ENCODE results near the gene C16orf86.
A peak's percentile ranks its signal among the peaks of the same experiment; 100 is the strongest.

The C16orf86 gene

DNA sequence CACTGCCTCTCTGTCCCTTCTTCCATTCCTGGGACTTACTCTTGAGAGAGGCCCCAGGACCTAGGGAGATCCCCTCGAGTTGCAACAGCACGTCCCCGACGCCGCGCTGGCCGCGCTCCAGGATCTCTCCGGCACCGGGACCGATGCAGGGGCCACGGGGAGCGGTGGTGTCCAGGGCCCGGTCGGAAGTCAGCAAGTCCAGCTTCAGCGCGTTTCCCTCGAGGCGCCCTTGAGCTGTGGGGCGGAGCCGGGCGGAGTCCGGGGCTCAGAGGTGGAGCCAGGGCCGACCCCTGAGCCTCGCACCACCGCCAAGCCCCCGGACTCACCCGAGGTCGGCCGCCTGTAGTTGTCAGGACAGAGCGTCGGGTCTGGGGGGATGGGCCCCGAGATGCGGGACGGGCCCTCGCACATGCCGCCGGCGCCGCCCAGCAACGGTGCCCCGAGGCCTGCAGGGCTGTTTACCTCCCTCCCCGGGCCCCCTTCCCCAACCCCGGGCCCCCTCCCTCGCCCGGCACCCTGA, 522 bp upstream of the C16orf86 start:
- peak in 1 of 58 donors; percentile 13 for DNase-seq

DNA sequence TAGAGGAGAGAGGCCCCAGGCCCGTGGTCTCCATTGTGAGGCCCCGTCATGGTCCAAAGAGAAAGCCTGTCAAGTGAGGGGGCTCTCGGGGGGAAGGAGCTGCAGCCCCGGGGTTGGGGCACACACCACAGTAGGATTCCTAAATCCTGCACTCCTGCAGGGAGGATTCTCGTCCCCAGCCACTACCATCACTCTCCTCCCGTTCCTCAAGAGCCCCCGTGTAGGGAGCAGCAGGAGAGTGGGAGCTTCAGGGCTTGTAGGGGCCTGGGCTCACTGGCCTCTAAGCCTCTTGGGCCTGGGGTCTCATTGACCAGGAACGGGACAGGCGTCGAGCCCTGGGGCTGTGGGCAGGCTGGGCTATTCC, 821 bp downstream of the C16orf86 start:
- DNase-seq = no peak

DNA sequence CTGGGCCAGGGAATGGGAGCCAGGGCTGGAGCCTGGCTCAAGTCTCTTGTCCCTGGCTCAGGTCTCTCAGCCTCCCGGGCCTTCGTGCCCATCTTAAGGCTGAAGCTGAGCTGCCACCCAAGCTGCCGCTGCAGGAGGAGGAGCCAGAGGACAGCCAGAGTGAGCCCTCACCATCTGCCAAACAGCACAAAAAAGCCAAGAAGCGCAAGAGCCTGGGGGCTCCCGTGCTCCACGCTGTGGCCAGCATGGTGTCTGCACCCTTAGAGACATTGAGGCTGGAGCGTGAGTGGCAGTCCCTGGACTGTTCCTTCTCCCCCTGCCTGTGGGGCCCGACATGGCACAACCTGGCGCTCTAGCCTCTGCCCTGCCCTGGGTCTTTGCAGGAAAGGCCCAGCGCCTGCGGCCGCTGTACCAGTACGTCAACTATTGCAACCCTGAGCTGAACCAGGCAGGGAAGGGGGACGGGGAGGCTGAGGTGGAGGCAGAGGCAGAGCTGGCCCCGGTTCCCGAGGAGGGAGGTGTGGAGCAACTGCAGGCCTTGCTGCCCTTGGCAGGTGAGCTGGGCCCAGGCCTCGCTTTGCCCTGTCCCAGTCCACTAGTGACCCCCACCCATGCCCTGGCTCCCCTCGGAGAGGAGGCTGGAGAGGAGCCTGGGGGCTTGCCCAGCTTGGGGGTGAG, 1.3 kb downstream of the C16orf86 start:
- DNase-seq = peak in 57 of 58 donors; percentile 23 to 94 (median 79)

DNA sequence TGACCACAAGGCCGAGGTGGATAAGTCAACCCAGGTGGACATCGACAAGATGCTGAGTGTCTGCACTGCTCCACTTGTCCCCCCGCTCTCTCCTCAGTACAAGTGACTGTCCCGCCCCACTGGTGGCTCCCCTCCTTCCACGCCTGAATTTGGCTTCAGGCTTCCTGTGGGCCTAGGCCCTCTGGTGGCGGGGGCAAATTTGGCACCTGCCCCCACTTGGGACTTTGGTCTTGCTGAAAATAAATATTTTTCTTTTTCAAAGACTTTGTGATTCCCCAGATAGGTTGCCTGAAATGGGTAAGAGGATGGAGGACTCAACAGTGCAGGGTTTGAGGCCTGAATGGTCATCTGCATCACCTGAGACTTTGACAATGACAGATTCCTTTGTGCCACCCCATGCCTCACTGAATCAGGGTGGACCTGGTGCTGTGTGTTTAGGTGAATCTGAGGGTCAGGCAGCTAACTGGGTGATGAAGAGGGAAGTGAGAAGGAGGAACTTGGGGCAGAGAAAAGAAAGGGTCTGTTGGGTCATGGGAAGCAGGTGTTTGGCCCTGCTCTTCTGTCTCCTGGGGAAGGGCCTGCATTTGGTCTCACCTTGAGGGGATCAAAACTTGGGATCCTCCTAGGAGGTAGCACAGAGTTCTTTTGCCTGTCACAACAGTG, 2.0 kb downstream of the C16orf86 start:
- no peak for DNase-seq

DNA sequence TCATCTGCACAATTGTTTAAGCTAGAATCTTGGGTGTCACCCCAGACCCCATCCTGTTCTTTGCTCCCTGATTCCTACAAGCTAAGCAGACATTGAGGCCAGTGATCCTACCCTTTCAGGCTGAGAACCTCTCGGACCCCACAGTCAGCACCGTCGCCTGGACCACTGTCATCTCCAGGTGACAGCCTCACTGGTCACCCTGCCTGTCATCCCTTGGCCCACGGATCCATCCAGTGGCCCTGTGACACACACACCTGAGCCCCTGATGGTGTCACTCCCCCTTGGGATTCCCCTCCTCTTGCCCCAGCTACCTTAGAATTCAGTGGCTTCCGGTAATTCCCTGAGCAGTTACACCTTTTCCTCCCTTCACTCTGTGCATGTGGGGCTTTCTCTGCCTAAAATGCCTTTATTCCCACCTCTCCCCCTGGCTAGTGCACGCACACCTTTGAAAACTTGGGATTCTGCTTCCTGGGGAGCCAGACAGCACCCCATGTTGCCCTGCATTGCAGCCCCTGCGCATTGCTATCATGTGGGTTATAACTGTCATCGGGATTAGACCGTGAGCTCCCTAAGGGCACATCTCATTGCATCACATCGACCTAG, 3.0 kb downstream of the C16orf86 start:
- DNase-seq = no peak

DNA sequence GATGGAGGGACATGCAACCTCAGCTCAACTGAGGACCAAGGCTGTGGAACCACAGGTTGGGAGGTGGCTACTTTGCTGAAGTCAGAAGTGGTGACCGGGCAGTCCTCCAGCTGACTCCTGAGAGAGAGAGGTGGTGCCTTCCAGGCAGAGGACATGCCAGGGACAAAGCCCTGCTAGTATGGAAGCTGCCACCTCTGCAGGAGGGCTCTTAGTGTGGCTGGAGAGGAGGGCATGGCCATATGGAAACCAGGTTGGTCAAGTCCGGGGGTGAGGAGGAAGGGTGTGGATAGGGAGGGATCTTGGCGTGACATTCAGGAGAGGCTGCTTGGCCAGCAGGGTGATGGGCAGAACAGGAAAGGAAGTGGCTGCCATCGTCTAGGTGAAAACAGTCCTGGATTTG, 5.7 kb downstream of the C16orf86 start:
- no peak for DNase-seq

DNA sequence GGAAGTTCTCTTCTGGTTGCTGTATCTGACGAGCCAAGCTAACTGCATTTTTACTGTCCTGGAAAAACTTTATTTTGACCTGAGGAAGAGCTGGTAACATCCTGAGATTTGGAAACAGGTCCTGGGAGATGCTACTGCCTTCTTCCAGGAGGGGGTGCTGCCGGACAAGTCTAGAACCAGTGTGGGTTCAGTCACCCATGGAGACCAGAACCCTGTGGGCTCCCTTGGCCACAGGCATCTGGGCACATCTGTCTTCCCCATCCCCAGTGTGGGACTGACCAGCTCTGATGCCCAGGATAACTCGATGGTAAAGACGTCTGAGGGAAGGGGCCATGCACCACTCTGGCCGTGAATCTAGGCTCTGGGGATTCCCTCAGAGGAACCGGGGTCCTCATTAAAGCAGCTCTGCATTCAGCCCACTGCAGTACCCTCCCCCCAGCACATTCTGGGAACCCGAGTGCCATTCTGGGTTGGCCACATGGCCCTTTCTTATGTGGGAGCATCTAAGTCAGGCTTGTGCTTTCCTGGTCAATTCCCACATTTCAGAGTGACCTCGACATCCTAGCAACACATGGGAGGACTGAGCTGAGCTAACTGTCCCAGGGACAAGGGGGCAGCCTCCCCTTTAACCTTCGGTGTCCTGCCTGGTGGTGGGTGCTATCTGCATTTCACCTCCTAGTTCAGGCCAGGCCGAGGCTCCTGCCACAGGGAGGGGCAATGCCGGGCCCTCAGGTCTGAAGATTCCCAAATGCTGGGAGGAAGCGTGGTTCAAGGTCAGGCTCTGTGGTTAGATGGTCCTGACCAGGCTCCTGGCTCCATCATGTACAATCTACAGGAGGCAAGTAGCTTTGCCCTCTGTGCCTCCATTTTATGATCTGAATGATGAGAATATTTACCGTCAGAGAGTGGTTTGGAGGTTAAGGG, 6.4 kb downstream of the C16orf86 start:
- peak in 41 of 58 donors; percentile 13 to 63 (median 37) for DNase-seq

DNA sequence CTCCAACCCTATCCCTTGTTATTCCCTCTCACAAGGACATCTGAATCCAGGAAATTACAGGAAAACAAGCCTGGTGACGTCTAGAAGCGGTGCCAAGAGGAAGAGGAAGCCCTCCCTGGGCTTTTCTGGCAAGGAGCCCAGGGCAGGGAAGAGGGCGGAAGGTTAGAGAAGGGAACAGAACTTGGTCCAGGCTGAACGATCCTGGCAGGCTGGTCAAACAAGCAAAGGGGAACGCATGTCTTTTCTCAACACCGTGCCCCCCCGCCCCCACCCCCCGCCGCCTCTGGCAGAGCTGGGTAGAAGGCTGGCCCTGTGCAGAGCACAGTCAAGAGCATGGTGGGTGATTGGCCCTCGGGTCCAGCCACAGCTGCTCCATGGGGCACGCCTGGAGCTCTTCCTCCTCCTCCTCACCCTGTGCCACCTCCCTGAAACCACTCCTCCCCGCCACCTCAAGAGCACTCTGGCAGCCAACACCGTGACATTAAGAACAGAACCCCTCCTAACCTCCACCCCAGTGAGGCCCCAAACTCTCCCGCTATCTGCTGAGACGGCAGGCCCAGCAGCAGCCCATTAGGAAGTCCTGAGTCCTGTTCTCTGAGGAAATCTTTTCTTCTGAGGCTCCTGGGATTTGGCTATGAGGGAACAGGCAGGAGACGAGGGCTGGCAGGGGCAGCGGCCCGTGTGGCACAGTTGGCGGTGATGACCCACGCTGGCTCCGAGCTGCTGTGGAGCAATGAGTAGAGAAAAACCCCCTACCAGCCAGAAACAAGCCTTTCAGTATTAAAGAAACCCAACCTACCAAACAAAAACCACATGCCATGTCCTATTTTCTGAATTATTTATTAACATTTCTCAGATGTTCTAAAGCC, 7.3 kb downstream of the C16orf86 start:
- DNase-seq = peak in 16 of 58 donors; percentile 11 to 34 (median 22)

DNA sequence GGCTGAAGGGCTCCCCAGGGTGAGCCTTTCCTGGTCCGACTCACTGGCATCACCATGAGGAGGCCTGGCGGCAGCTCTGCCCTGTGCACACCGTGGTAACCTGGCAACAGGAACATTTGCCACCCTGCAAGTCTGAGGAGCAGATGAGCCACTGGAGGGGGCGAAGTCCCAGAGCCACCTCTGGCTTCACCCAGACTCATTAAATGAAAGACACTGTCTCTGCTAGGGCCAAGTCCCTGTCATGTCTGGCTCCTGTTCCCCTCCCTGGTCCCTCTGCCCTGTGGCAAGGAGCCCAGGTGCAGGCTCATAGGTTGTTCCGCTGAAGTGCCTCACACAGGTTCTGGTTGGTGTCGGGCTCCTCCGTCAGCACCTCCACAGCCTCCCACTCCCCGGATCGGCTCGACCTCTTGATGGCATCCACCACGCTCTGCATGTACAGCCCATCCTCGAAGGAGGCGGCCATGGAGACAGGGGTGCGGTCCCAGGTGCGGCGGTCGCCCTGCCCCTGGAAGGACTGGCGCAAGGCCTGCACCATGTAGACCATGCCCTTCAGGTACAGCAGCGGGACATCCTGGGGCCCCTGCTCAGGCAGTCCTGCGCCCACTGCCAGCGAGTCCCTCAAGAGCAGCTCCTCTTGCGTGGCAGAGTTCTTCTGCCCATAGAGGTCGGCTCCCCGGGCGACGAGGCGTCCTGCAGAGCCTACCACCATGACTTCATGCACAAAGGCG, 8.4 kb downstream of the C16orf86 start:
- no peak for DNase-seq

DNA sequence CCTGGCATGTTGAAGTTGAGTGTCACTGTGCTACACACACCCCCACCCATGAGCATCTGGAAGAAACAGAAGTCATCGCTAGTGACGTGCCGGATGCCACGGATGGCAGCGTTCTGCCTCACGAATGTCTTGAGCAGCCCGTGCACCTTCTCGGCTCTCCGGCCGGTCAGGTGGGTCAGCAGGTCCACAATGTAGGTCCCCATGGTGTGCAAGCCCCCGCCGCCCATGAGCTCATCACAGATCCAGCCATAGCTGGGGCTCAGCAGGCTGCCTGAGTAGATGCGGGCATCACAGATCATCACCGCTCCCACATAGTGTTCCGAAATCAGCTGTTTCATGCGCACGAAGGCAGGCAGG, 8.9 kb downstream of the C16orf86 start:
- no peak for DNase-seq

DNA sequence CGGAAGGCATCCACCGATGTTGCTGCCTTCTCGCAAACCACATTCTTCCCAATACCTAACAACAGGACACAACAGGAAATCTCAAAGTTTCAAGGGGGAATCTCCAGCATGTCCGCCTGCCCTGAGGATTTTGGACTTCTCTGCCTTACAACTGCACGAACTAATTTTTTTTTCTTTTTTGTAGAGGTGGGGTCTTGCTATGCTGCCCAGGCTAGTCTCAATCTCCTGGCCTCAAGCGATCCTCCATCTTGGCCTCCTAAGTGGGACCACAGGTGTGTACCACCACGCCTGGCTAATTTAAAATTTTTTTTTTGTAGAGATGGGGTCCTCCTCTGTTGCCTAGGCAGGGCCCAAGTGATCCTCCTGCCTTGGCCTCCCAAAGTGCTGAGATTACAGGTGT, 9.4 kb downstream of the C16orf86 start:
- DNase-seq = no peak

DNA sequence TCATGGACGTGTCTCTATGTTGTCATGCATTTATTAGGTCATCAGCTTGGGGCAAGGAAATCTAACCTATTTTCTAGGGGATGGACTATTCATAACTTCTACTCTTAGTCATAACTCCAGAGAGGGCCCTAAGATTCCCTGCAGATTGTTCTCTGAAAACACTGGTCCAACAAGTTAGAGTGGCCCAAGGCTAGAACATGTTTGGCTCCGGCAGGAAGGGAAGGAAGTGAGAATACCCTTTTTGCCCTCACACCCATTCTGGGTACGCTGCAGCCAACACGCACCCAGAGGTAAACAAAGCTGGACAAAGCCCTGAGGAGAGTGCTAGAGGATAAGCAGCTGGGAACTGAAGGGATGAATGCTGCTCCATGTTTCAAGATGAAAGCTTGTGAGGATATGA, 9.9 kb downstream of the C16orf86 start:
- DNase-seq = no peak

DNA sequence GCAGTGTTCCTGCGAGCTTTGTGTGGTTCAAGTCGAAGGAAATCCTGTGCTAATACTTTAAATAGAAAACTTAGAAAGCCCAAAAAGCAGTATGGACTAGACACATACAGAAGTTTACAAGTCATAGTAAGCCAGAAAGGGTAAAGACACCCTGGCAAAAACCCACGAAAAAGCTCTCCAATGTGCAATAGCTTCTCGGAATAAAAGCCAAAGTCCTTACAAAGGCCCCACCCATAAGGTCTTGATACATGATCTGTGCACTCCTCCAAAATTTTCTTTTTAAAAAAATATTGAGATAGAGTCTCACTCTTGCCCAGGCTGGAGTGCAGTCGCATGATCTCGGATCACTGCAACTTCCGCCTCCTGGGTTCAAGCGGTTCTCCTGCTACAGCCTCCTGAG, 10.3 kb downstream of the C16orf86 start:
- no peak for DNase-seq

DNA sequence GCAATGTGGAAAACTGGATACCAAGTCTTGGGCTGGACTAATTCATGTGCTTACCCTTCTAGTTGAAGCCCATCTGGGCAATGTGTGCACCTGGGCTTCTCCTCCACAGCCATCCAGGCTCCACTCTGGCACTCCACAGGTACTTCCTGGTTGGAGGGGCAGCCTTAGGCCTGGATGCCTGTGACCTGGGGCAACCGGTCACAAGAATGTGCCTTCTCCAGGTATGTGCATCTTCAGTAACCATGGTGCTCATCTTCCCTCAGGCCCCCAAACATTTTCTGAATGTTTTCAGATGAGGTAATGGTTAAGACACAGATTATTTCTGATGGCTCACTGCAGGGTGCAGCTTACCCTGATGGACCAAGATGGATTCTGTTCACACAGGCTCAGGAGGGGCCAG, 11.1 kb downstream of the C16orf86 start:
- DNase-seq = no peak

DNA sequence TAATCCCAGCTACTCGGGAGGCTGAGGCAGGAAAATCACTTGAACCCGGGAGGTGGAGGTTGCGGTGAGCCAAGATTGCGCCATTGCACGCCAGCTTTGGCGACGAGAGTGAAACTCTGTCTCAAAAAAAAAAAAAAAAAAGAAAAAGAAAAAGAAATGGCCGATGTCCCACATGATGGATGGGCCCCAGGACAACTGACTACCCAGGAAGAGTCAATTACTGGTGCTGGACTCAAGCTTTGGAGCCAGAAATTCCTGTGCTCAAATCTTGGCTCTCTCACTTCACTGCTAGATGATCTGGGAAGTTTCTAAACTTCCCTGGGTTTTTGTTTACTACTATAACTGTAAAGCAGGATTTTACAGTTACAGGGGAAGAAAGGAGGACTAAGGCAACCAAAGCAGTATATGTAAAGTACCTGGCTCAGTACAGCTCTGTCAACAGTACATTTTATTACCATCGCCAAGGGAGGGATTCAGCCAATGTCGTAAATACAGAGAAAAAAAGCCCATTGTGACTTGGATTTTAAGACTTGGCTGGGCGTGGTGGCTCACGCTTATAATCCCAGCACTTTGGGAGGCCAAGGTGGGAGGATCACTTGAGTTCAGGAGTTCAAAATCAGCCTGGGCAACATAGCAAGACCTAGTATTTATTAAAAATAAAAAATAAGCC, 11.9 kb downstream of the C16orf86 start:
- DNase-seq = no peak

DNA sequence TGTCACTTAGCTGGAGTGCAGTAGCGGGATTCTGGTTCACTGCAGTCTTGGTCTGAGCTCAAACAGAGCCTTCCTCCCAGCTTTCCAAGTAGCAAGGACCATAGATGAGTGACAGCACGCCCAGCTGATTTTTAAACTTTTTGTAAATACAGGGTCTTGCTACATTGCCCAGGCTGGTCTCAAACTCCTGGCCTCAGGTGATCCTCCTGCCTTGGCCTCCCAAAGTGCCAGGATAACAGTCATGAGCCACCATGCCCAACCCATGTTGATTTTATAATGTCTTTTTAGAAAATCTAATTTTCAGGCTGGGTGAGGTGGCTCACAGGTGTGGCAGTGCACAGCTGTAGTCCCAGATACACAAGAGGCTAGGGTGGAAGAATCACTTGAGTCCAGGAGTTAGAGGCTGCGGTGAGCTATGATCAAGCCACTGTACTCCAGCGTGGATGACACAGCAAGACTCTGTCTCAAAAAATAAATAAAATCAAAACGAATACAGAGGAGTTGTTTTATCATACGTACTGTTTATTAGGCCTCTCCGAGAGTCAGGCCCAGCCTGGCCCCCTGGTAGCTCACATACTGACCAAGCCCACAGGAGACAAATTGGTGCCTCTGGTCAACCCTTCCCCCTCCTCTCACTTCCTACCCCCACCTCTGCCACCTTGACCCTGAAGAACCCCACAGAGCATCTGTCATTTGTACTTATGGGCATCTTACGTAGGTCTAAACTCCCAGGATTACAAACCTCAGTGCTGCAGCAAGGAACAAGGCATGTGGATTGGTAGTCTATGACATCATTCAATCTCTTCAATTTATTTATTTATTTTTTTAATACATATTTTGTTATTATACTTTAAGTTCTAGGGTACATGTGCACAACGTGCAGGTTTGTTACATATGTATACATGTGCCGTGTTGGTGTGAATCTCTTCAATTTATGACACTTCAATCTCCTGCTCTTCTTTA, 13.6 kb downstream of the C16orf86 start:
- DNase-seq = no peak

DNA sequence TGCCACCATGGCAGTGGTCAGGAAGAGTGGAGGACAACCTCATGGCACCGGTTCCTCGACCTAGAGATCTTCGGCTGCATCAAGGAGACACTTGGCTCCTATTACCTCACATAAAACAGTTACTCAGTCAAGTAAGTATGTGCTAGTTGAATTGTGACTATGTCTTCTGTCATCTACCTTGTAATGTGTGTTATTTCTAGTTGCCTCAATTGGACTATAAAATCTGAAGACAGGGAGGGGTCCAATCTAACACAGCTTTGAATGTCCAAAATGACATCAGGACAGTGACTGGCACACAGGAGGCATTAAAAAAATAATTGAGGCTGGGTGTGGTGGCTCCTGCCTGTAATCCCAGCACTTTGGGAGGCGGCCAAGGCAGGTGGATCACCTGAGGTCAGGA, 17.2 kb downstream of the C16orf86 start:
- DNase-seq = no peak
